ENCODE data around the gene RASSF4. TPM values are rescaled to one million over a fixed set of nuclear protein-coding genes. Genes with fewer than 3 reads are reported as not detected.
A peak's percentile ranks its signal among the peaks of the same experiment; 100 is the strongest.

The RASSF4 gene
- total and polyA plus RNA-seq, 9 of the 15 experiments (the other 6 are each of a cell fraction or from before 2014, with no cell fraction given) = 0.01 to 0.62 (median 0.11) TPM; not detected in 3

GRCh38 chr10:44968500-44969400 lies 9.1 kb downstream of the RASSF4 start (continued):
- TF ChIP-seq, protein P1, sequence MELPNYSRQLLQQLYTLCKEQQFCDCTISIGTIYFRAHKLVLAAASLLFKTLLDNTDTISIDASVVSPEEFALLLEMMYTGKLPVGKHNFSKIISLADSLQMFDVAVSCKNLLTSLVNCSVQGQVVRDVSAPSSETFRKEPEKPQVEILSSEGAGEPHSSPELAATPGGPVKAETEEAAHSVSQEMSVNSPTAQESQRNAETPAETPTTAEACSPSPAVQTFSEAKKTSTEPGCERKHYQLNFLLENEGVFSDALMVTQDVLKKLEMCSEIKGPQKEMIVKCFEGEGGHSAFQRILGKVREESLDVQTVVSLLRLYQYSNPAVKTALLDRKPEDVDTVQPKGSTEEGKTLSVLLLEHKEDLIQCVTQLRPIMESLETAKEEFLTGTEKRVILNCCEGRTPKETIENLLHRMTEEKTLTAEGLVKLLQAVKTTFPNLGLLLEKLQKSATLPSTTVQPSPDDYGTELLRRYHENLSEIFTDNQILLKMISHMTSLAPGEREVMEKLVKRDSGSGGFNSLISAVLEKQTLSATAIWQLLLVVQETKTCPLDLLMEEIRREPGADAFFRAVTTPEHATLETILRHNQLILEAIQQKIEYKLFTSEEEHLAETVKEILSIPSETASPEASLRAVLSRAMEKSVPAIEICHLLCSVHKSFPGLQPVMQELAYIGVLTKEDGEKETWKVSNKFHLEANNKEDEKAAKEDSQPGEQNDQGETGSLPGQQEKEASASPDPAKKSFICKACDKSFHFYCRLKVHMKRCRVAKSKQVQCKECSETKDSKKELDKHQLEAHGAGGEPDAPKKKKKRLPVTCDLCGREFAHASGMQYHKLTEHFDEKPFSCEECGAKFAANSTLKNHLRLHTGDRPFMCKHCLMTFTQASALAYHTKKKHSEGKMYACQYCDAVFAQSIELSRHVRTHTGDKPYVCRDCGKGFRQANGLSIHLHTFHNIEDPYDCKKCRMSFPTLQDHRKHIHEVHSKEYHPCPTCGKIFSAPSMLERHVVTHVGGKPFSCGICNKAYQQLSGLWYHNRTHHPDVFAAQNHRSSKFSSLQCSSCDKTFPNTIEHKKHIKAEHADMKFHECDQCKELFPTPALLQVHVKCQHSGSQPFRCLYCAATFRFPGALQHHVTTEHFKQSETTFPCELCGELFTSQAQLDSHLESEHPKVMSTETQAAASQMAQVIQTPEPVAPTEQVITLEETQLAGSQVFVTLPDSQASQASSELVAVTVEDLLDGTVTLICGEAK (IDR thresholded peaks at IDR 0.05) = 0 out of 2 replicates have a peak, but pooled peaks have one; percentile 31
- TF ChIP-seq, protein P1 (CRISPR knock-in tag; IDR thresholded peaks at IDR 0.05) = no peak
- TF ChIP-seq EZH2 (IDR thresholded peaks at IDR 0.05; ENCODE audit: borderline replicate concordance, low read depth, low read length) (no peak), CAMTA2 (CRISPR knock-in tag; conservative IDR thresholded peaks at IDR 0.05) (no peak), KAT7 (CRISPR knock-in tag; IDR thresholded peaks at IDR 0.05; ENCODE audit: borderline replicate concordance) (no peak), MEF2A (IDR thresholded peaks at IDR 0.05; ENCODE audit: control insufficient read depth, low read depth, low read length) (no peak), ADNP (tag; IDR thresholded peaks at IDR 0.05) (no peak), BCOR (IDR thresholded peaks at IDR 0.05) (0 out of 2 replicates have a peak, but pooled peaks have one; percentile 17), NKRF (IDR thresholded peaks at IDR 0.05; ENCODE audit: borderline replicate concordance) (no peak), HNRNPLL (IDR thresholded peaks at IDR 0.05; ENCODE audit: low read depth, low read length, poor library complexity, severe bottlenecking) (no peak), TSC22D4 (tag; IDR thresholded peaks at IDR 0.05) (peak; percentile 82; the same call in 1 of the 2 replicates), ZNF408 (CRISPR knock-in tag; IDR thresholded peaks at IDR 0.05; ENCODE audit: low read depth) (no peak)
- TF ChIP-seq, protein P2, sequence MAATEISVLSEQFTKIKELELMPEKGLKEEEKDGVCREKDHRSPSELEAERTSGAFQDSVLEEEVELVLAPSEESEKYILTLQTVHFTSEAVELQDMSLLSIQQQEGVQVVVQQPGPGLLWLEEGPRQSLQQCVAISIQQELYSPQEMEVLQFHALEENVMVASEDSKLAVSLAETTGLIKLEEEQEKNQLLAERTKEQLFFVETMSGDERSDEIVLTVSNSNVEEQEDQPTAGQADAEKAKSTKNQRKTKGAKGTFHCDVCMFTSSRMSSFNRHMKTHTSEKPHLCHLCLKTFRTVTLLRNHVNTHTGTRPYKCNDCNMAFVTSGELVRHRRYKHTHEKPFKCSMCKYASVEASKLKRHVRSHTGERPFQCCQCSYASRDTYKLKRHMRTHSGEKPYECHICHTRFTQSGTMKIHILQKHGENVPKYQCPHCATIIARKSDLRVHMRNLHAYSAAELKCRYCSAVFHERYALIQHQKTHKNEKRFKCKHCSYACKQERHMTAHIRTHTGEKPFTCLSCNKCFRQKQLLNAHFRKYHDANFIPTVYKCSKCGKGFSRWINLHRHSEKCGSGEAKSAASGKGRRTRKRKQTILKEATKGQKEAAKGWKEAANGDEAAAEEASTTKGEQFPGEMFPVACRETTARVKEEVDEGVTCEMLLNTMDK (IDR thresholded peaks at IDR 0.05; ENCODE audit: borderline replicate concordance, insufficient read depth, low read depth, low read length, poor library complexity, severe bottlenecking) = no peak
